Small intestine (tissue), 7 donors: ENCODE data around the gene FUOM. TPM values are rescaled to one million over a fixed set of nuclear protein-coding genes. Genes with fewer than 3 reads are reported as not detected.
A peak's percentile ranks its signal among the peaks of the same experiment; 100 is the strongest.

Experiments used
- DNase-seq, 2 donors: peaks; one replicate each; pipeline versions ENCODE4 v3.0.0 to v3.0.0-alpha.2; 2013
- FAIRE-seq: peaks from 2 replicates; lab custom pipeline; 2012; peaks lifted over from hg19 to GRCh38; lab: Jason Lieb, UNC
- H3K27ac ChIP-seq, 3 donors: one replicate each; pipeline ENCODE4 v1.5.1; 2013; ENCODE audit warnings: low read length in 2 of 3, mild to moderate bottlenecking in 2 of 3, control low read depth in 1 of 3, inconsistent platforms in 1 of 3, low read depth in 1 of 3, moderate library complexity in 1 of 3
- H3K27me3 ChIP-seq, 3 donors: one replicate each; pipeline ENCODE4 v1.6.1; 2013; ENCODE audit warnings: low read length in 3 of 3, inconsistent platforms in 1 of 3; ENCODE audit not compliant: control insufficient read depth in 3 of 3, insufficient read depth in 3 of 3
- H3K36me3 ChIP-seq, 3 donors: one replicate each; pipeline ENCODE4 v1.6.1; 2013; ENCODE audit warnings: low read length in 3 of 3, inconsistent platforms in 1 of 3, low read depth in 1 of 3, mild to moderate bottlenecking in 1 of 3, moderate library complexity in 1 of 3; ENCODE audit not compliant: control insufficient read depth in 3 of 3, insufficient read depth in 2 of 3
- H3K4me1 ChIP-seq, 3 donors: one replicate each; pipeline ENCODE4 v1.6.1; 2013; ENCODE audit warnings: low read length in 2 of 3, inconsistent platforms in 1 of 3, low read depth in 1 of 3, mild to moderate bottlenecking in 1 of 3, moderate library complexity in 1 of 3; ENCODE audit not compliant: control insufficient read depth in 3 of 3, insufficient read depth in 2 of 3
- H3K4me3 ChIP-seq, 3 donors: one replicate each; pipeline ENCODE4 v1.5.1; 2013; ENCODE audit warnings: low read length in 3 of 3, control low read depth in 1 of 3, inconsistent platforms in 1 of 3, low read depth in 1 of 3, mild to moderate bottlenecking in 1 of 3, moderate library complexity in 1 of 3
- H3K9me3 ChIP-seq, 2 donors: one replicate each; pipeline ENCODE4 v1.6.1; 2013; ENCODE audit warnings: low read depth in 1 of 2, low read length in 1 of 2; ENCODE audit not compliant: control insufficient read depth in 2 of 2, insufficient read depth in 1 of 2
- WGBS, 3 donors: extraction: QIAGEN DNeasy Blood & Tissue Kit; methylation state at CpG; one replicate each; pipeline ENCODE4 v1.1.7; 2013; 5-methylcytosine and 5-hydroxymethylcytosine counted together
- polyA plus RNA-seq, 4 donors: library from polyadenylated mRNA; stranded (reverse) in 3 of 4; unstranded in 1 of 4; fragments of 200-250 nt in 3 of 4; fragments of 120-200 nt in 1 of 4; gene quantifications; one replicate each; pipeline versions ENCODE4 v1.2.1 to v1.2.3, GENCODE V29; 2013
- donor health status: healthy with polysubstance abuse.
- donor health status: control.
- donor health status: control.
- donor health status: Bipolar disorder and iron deficiency.
- donor health status: healthy.

Gene FUOM
- polyA plus RNA-seq, 4 donors, result 62.5 to 320 (median 165) TPM

GRCh38 chr10:133361227-133361626 is 3.4 kb upstream of the FUOM start:
- peaks cover 4 to 30% (median 11%) of the 10 kb centered on the region in 3 donors for H3K4me1 ChIP-seq
- no peak for FAIRE-seq
- WGBS, 3 donors, result 84 to 93% (median 91%) methylated on average over 5 of the region's 5 CpGs
- peaks cover 7 to 53% (median 13%) of the 10 kb centered on the region in 3 donors for H3K36me3 ChIP-seq
- no peak for DNase-seq
- no peaks in the 10 kb centered on the region for H3K27me3 ChIP-seq
- H3K27ac ChIP-seq, result no peak overlapping the region
- peaks cover 0 to 12% of the 10 kb centered on the region in 2 donors for H3K9me3 ChIP-seq
- H3K4me3 ChIP-seq, result no peak overlapping the region

- WGBS, 3 donors, result 18 to 62% (median 44%) methylated on average over 17 of the region's 17 CpGs
- H3K27ac ChIP-seq, result peak overlapping the region; percentile 43 to 83 (median 65)
- peak in 1 of 2 donors; percentile 78 for DNase-seq
Measured at GRCh38 chr10:133359972-133360610, 2.3 kb upstream of the FUOM start.

GRCh38 chr10:133359554-133359971 is 1.7 kb upstream of the FUOM start:
- H3K4me3 ChIP-seq, result no peak overlapping the region
- peaks cover 0 to 12% of the 10 kb centered on the region in 2 donors for H3K9me3 ChIP-seq
- FAIRE-seq, result no peak
- peaks cover 2 to 53% (median 4%) of the 10 kb centered on the region in 3 donors for H3K36me3 ChIP-seq
- peak overlapping the region; percentile 41 to 83 (median 43) for H3K27ac ChIP-seq
- WGBS, 3 donors, result 10 to 42% (median 18%) methylated on average over 6 of the region's 6 CpGs
- peak; percentile 96 to 98 for DNase-seq
- no peaks in the 10 kb centered on the region for H3K27me3 ChIP-seq
- peaks cover 4 to 34% (median 13%) of the 10 kb centered on the region in 3 donors for H3K4me1 ChIP-seq

More at GRCh38 chr10:133359972-133360610, 2.3 kb upstream of the FUOM start:
- Histone ChIP-seq H3K4me3 (no peak overlapping the region), H3K9me3 (peaks cover 0 to 12% of the 10 kb centered on the region in 2 donors), H3K36me3 (peaks cover 4 to 53% (median 4%) of the 10 kb centered on the region in 3 donors), H3K4me1 (peaks cover 4 to 36% (median 13%) of the 10 kb centered on the region in 3 donors), H3K27me3 (no peaks in the 10 kb centered on the region)
- FAIRE-seq, result no peak

- 67 to 76% (median 69%) methylated on average over 11 of the region's 11 CpGs for WGBS, 3 donors
- FAIRE-seq, result no peak
- no peak overlapping the region for H3K4me3 ChIP-seq
- H3K9me3 ChIP-seq, result peaks cover 0 to 12% of the 10 kb centered on the region in 2 donors
- peak in 1 of 2 donors; percentile 30 for DNase-seq
- peaks cover 4 to 34% (median 13%) of the 10 kb centered on the region in 3 donors for H3K4me1 ChIP-seq
- no peaks in the 10 kb centered on the region for H3K27me3 ChIP-seq
- peaks cover 2 to 55% (median 4%) of the 10 kb centered on the region in 3 donors for H3K36me3 ChIP-seq
- H3K27ac ChIP-seq, result peak overlapping the region; percentile 41 to 83 (median 43)
Measured at GRCh38 chr10:133358925-133359310, 1.1 kb upstream of the FUOM start.

- no peak for FAIRE-seq
- Histone ChIP-seq H3K27ac (peak overlapping the region; percentile 41 to 83 (median 43)), H3K9me3 (peaks cover 0 to 12% of the 10 kb centered on the region in 2 donors), H3K27me3 (no peaks in the 10 kb centered on the region), H3K4me3 (no peak overlapping the region), H3K36me3 (peaks cover 2 to 53% (median 4%) of the 10 kb centered on the region in 3 donors), H3K4me1 (peaks cover 4 to 34% (median 13%) of the 10 kb centered on the region in 3 donors)
- no peak for DNase-seq
- WGBS, 3 donors, result 81 to 89% (median 85%) methylated on average over 28 to 41 of the region's 41 CpGs
Measured at GRCh38 chr10:133358162-133358924, 524 bp upstream of the FUOM start.

GRCh38 chr10:133356549-133357284 is 1.1 kb downstream of the FUOM start:
- peak overlapping the region; percentile 22 to 90 (median 62) for H3K4me3 ChIP-seq
- no peaks in the 10 kb centered on the region for H3K27me3 ChIP-seq
- DNase-seq (no peak), FAIRE-seq (no peak)
- H3K9me3 ChIP-seq, result peaks cover 0 to 12% of the 10 kb centered on the region in 2 donors
- peaks cover 4 to 34% (median 13%) of the 10 kb centered on the region in 3 donors for H3K4me1 ChIP-seq
- peak overlapping the region in 2 of 3 donors; percentile 85 to 87 for H3K27ac ChIP-seq
- peaks cover 0 to 53% (median 2%) of the 10 kb centered on the region in 3 donors for H3K36me3 ChIP-seq
- WGBS, 3 donors, result 28 to 44% (median 36%) methylated on average over 24 to 27 of the region's 27 CpGs

GRCh38 chr10:133355991-133356390 is 1.8 kb downstream of the FUOM start:
- 94 to 97% (median 96%) methylated on average over 3 of the region's 3 CpGs for WGBS, 3 donors
- H3K36me3 ChIP-seq, result peaks cover 0 to 54% (median 2%) of the 10 kb centered on the region in 3 donors
- H3K27me3 ChIP-seq, result no peaks in the 10 kb centered on the region
- FAIRE-seq, result no peak
- no peak overlapping the region for H3K27ac ChIP-seq
- H3K4me3 ChIP-seq, result peak overlapping the region in 2 of 3 donors; percentile 62 to 90
- peaks cover 0 to 7% of the 10 kb centered on the region in 2 donors for H3K9me3 ChIP-seq
- no peak for DNase-seq
- H3K4me1 ChIP-seq, result peaks cover 4 to 33% (median 13%) of the 10 kb centered on the region in 3 donors
